Astrocyte (in vitro differentiated cells and primary cell): ENCODE results near the gene LPAR3.

Experiments
- CTCF ChIP-seq: IDR thresholded peaks from 2 replicates; pipeline ENCODE4 v1.5.1; 2011; ENCODE audit warnings: low read depth, mild to moderate bottlenecking, inconsistent platforms, low read length, moderate library complexity; ENCODE audit not compliant: insufficient read depth
- EZH2 ChIP-seq: IDR thresholded peaks from 2 replicates; pipeline ENCODE4 v1.6.1; 2012; ENCODE audit warnings: mild to moderate bottlenecking, low read length, inconsistent platforms; ENCODE audit not compliant: insufficient read depth

DNA sequence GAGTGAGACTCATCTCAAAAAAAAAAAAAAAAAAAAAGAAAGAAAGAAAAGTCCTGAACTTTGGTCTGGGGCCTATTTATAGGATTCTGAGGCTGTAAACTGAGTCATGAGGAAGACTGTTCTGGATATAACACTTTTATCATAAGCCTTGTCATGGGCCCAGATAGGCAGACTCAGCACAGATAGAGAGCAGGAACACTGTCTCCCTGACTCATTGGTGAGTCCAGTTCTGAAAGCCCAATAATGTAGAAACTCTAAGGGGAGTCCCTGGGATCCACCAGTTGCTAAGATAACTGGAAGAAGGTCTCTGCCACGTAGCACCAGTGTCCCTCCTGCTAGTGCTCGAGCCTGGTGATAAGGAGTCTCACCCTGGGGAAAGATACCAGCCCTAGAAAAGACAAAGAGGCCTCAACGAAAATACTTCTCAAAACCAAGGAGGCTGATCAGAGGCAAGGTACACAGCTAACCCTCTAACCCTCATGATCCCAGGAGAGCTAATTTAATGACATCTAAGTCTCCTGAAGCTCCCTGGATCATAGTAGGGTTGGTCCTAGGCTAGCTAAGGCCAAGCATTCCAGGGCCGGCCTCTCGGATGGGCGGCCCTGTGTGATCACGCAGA, 43.5 kb downstream of the LPAR3 start:
- no peak for TF ChIP-seq CTCF
- TF ChIP-seq EZH2, result no peak
